Measurements from ENCODE around the gene KEAP1.

DNA sequence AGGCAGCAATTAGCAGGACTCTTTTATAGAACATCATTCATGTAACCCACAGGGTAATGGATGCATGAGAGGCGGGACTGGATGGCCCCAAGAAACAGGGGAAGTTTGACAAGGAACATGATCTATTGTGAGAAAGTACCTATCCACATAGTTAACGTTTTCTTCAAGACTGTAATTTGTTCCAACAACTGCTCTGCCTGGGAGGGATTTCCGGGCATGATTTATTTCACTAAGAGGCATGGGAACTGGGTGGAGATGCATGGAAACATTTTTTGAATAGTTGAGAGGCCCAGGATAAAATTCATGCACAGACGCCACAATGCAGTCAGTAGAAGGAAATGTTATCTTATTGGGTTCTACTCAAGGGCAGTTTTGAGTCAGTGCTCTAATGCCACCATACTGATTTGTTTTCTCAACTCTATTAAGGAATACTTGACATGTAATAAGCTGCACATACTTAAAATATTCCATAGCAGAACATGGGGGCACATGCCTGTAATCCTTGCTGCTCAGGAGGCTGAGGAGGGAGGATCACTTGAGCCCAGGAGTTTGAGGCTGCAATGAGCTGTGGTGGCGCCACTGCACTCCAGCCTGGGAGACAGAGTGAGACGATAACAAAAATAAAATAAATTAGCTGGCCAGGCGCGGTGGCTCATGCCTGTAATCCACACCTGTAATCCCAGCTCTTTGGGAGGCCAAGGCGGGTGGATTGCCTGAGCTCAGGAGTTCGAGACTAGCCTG is 30.7 kb upstream of the KEAP1 start:
- TF ChIP-seq POLR2A (IDR thresholded peaks at IDR 0.05; ENCODE audit: low read depth, low read length) (no peak), EZH2 (IDR thresholded peaks at IDR 0.05; ENCODE audit: borderline replicate concordance, low read depth, low read length, severe bottlenecking) (no peak), JUN (IDR thresholded peaks at IDR 0.05; ENCODE audit: borderline replicate concordance, insufficient read depth, insufficient read length, low read depth) (no peak), MYC (IDR thresholded peaks at IDR 0.05; ENCODE audit: low read depth, low read length) (no peak), FOS (IDR thresholded peaks at IDR 0.05; ENCODE audit: borderline replicate concordance, insufficient read depth, low read length) (no peak), POLR2AphosphoS5 (IDR thresholded peaks at IDR 0.05; ENCODE audit: insufficient read depth, low read depth, low read length) (no peak)
- TF ChIP-seq, protein P1, sequence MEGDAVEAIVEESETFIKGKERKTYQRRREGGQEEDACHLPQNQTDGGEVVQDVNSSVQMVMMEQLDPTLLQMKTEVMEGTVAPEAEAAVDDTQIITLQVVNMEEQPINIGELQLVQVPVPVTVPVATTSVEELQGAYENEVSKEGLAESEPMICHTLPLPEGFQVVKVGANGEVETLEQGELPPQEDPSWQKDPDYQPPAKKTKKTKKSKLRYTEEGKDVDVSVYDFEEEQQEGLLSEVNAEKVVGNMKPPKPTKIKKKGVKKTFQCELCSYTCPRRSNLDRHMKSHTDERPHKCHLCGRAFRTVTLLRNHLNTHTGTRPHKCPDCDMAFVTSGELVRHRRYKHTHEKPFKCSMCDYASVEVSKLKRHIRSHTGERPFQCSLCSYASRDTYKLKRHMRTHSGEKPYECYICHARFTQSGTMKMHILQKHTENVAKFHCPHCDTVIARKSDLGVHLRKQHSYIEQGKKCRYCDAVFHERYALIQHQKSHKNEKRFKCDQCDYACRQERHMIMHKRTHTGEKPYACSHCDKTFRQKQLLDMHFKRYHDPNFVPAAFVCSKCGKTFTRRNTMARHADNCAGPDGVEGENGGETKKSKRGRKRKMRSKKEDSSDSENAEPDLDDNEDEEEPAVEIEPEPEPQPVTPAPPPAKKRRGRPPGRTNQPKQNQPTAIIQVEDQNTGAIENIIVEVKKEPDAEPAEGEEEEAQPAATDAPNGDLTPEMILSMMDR (IDR thresholded peaks at IDR 0.05; ENCODE audit: extremely low read depth in 1 of 2, insufficient read depth in 1 of 2, low read depth in 1 of 2, low read length in 2 of 2): no peak

Data from endothelial cell of umbilical vein (primary cell).